ENCODE results near the gene TMPRSS13.

TMPRSS13 gene

DNA sequence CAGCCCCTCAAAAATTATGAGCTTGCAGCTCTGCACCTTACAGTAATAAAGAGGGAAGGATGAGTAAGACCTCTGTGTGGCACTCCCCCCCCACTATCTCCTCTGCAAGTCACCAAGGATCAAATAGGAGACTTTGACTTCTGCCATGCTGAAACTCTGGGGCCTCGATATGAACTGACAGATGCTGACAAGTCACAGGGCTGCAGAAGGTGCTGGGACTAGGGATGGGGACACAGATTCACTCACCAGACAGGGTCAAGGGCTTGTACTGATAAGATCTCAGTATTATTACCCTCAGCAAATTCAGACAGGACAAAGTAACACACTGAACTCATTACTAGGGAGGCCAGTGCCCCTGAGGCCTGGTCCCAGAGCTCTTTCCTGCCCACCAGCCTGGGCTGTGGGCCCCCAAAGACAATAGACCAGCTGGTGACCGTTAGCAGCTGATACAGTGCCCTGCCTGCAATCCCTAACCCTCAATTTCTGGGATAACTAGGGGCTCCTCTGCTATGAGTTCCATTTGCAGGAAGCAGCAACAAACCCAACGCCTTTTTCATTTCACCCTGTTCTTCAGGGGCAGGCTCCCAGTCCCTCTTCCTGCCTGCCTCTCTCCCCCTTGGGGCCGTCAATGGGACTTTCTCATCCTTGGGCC, 20.1 kb downstream of the TMPRSS13 start (continued):
- TF ChIP-seq, protein P1, sequence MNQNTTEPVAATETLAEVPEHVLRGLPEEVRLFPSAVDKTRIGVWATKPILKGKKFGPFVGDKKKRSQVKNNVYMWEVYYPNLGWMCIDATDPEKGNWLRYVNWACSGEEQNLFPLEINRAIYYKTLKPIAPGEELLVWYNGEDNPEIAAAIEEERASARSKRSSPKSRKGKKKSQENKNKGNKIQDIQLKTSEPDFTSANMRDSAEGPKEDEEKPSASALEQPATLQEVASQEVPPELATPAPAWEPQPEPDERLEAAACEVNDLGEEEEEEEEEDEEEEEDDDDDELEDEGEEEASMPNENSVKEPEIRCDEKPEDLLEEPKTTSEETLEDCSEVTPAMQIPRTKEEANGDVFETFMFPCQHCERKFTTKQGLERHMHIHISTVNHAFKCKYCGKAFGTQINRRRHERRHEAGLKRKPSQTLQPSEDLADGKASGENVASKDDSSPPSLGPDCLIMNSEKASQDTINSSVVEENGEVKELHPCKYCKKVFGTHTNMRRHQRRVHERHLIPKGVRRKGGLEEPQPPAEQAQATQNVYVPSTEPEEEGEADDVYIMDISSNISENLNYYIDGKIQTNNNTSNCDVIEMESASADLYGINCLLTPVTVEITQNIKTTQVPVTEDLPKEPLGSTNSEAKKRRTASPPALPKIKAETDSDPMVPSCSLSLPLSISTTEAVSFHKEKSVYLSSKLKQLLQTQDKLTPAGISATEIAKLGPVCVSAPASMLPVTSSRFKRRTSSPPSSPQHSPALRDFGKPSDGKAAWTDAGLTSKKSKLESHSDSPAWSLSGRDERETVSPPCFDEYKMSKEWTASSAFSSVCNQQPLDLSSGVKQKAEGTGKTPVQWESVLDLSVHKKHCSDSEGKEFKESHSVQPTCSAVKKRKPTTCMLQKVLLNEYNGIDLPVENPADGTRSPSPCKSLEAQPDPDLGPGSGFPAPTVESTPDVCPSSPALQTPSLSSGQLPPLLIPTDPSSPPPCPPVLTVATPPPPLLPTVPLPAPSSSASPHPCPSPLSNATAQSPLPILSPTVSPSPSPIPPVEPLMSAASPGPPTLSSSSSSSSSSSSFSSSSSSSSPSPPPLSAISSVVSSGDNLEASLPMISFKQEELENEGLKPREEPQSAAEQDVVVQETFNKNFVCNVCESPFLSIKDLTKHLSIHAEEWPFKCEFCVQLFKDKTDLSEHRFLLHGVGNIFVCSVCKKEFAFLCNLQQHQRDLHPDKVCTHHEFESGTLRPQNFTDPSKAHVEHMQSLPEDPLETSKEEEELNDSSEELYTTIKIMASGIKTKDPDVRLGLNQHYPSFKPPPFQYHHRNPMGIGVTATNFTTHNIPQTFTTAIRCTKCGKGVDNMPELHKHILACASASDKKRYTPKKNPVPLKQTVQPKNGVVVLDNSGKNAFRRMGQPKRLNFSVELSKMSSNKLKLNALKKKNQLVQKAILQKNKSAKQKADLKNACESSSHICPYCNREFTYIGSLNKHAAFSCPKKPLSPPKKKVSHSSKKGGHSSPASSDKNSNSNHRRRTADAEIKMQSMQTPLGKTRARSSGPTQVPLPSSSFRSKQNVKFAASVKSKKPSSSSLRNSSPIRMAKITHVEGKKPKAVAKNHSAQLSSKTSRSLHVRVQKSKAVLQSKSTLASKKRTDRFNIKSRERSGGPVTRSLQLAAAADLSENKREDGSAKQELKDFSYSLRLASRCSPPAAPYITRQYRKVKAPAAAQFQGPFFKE (tag by site-specific recombination; IDR thresholded peaks at IDR 0.05; ENCODE audit: borderline replicate concordance), result no peak
- TF ChIP-seq ZEB2 (tag by site-specific recombination; IDR thresholded peaks at IDR 0.05), result no peak
- TF ChIP-seq ZNF2 (tag by site-specific recombination; IDR thresholded peaks at IDR 0.05), result no peak
- TF ChIP-seq, protein P2, sequence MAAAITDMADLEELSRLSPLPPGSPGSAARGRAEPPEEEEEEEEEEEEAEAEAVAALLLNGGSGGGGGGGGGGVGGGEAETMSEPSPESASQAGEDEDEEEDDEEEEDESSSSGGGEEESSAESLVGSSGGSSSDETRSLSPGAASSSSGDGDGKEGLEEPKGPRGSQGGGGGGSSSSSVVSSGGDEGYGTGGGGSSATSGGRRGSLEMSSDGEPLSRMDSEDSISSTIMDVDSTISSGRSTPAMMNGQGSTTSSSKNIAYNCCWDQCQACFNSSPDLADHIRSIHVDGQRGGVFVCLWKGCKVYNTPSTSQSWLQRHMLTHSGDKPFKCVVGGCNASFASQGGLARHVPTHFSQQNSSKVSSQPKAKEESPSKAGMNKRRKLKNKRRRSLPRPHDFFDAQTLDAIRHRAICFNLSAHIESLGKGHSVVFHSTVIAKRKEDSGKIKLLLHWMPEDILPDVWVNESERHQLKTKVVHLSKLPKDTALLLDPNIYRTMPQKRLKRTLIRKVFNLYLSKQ (tag by site-specific recombination; IDR thresholded peaks at IDR 0.05; ENCODE audit: borderline replicate concordance), result no peak
- TF ChIP-seq ZNF266 (tag by site-specific recombination; IDR thresholded peaks at IDR 0.05; ENCODE audit: low read depth), result no peak

DNA sequence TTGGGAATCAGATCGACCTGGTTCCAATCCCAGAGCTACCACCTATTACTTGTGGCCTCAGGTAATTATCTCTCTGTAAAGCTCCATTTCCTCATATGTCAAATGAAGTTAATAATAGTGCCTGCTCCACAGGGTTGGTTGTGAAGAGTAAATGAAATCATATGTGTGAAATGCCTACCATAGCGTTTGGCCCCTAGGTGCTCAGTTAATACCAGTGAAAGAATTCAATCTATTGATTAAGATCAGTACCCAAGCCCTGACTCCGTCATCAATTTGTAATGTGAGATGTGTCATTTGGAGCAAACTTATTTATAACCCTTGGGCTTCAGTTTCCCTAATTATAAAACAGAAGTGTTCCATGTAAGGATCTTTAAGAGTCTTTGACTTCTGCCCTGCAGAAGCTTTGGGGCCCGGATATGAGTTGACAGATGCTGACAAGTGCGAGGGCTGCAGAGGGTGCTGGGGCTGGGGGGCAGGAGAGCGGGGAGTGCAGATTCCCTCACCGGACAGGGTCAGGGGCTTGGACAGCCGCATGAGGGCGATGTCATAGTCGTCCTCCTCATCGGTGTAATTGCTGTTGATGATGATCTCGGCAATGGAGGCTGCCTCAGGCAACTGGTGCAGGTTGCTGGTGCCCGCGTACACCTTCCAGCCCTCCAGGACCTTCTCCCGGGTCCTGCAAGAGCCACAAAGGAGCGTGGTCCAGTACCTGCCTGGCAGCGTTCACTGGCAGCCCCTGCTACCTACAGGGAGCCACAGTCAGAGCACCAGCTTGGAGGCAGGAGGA, 20.9 kb downstream of the TMPRSS13 start:
- Histone ChIP-seq H3K9me3 (ENCODE audit: control insufficient read depth, insufficient read depth, low read depth, low read length) (no peaks in the 10 kb centered on the region), H3K27ac (ENCODE audit: extremely low read depth, low read depth, low read length) (no peak overlapping the region), H3K4me3 (ENCODE audit: low read depth, low read length) (no peak overlapping the region), H3K4me1 (ENCODE audit: control insufficient read depth, insufficient read depth, low read length) (no peaks in the 10 kb centered on the region), H3K36me3 (ENCODE audit: control insufficient read depth in 2 of 2, insufficient read depth in 1 of 2, low read length in 2 of 2) (no peaks in the 10 kb centered on the region)
- ChIA-PET CTCF (interaction anchor here (0.6 to 2.3 kb wide), 8 partner anchors 25 to 264 kb away, joined by 3 to 16 read pairs (median 3); no protein-coding TSS in a partner anchor), POLR2A (interaction anchor here (1.3 kb wide), 1 partner anchor 32 kb away, joined by 9 read pairs; the partner anchor contains the start of gene FXYD6)
- TF ChIP-seq ZNF37A (tag by site-specific recombination; IDR thresholded peaks at IDR 0.05), result no peak

DNA sequence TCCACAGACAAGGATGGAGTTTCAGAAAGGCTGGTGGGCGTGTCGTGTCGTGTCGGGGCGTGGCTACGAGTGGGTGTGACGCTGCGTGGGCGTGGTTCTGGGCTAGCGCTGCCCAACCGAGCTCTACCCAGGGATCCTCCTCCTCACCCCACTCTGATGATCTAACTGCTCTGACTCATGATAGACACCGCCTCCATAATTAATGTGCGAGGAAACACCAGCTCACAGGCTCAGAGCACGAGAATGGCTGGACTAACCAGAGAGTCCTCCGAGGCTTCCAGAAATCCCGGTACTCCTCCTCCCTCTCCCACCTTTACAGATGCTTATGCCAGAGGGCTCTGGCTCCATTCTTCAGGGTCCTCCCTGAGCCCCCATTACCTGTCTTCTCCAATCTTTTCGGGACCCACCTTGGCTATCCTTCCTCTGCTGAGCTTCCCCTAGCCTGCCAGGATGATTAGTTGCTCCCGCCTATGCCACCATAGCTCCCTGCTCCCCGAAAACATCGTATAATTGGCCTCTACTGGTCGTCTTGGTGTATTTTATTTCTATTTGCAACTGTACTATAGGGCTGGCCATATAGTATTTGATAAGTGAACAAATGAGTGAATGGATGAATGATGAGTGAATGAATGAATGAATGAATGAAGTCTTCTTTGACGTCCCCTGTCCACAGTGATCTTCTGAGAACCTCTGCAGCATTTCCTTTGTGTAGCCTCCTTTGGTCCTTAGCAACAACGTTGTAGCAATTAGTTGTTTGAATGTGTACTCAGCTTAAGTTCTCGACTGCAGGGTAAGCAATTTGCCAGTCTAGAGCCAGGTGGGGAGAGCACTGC, 21.7 kb downstream of the TMPRSS13 start:
- ChIA-PET CTCF (interaction anchor here (0.6 to 2.3 kb wide), 11 partner anchors 11 to 145 kb away, joined by 3 to 16 read pairs (median 3); no protein-coding TSS in a partner anchor), POLR2A (interaction anchor here (0.8 to 1.3 kb wide), 4 partner anchors 30 to 39 kb away, joined by 3 to 9 read pairs (median 4); partner anchors contain the start of gene FXYD6)
- no peak overlapping the region for H3K4me3 ChIP-seq (ENCODE audit: low read depth, low read length)
- H3K27ac ChIP-seq (ENCODE audit: extremely low read depth, low read depth, low read length), result no peak overlapping the region
- H3K9me3 ChIP-seq (ENCODE audit: control insufficient read depth, insufficient read depth, low read depth, low read length), result no peaks in the 10 kb centered on the region
- H3K36me3 ChIP-seq (ENCODE audit: control insufficient read depth in 2 of 2, insufficient read depth in 1 of 2, low read length in 2 of 2), result no peaks in the 10 kb centered on the region
- H3K4me1 ChIP-seq (ENCODE audit: control insufficient read depth, insufficient read depth, low read length), result no peaks in the 10 kb centered on the region
- TF ChIP-seq, protein P3, sequence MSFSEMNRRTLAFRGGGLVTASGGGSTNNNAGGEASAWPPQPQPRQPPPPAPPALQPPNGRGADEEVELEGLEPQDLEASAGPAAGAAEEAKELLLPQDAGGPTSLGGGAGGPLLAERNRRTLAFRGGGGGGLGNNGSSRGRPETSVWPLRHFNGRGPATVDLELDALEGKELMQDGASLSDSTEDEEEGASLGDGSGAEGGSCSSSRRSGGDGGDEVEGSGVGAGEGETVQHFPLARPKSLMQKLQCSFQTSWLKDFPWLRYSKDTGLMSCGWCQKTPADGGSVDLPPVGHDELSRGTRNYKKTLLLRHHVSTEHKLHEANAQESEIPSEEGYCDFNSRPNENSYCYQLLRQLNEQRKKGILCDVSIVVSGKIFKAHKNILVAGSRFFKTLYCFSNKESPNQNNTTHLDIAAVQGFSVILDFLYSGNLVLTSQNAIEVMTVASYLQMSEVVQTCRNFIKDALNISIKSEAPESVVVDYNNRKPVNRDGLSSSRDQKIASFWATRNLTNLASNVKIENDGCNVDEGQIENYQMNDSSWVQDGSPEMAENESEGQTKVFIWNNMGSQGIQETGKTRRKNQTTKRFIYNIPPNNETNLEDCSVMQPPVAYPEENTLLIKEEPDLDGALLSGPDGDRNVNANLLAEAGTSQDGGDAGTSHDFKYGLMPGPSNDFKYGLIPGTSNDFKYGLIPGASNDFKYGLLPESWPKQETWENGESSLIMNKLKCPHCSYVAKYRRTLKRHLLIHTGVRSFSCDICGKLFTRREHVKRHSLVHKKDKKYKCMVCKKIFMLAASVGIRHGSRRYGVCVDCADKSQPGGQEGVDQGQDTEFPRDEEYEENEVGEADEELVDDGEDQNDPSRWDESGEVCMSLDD (tag by site-specific recombination; IDR thresholded peaks at IDR 0.05), result no peak
- TF ChIP-seq SP7 (tag by site-specific recombination; IDR thresholded peaks at IDR 0.05) (peak; percentile 74), ZNF629 (tag by site-specific recombination; IDR thresholded peaks at IDR 0.05) (peak; percentile 72), ZNF202 (tag by site-specific recombination; IDR thresholded peaks at IDR 0.05; ENCODE audit: borderline replicate concordance) (no peak), KLF8 (tag by site-specific recombination; IDR thresholded peaks at IDR 0.05) (peak; percentile 93), ZEB2 (tag by site-specific recombination; IDR thresholded peaks at IDR 0.05) (peak; percentile 20; the same call in 1 of the 2 replicates), ZNF248 (tag by site-specific recombination; IDR thresholded peaks at IDR 0.05) (no peak), ZSCAN23 (tag by site-specific recombination; IDR thresholded peaks at IDR 0.05) (no peak)
- TF ChIP-seq, protein P4, sequence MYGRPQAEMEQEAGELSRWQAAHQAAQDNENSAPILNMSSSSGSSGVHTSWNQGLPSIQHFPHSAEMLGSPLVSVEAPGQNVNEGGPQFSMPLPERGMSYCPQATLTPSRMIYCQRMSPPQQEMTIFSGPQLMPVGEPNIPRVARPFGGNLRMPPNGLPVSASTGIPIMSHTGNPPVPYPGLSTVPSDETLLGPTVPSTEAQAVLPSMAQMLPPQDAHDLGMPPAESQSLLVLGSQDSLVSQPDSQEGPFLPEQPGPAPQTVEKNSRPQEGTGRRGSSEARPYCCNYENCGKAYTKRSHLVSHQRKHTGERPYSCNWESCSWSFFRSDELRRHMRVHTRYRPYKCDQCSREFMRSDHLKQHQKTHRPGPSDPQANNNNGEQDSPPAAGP (tag by site-specific recombination; IDR thresholded peaks at IDR 0.05), result 0 out of 2 replicates have a peak, but pooled peaks have one; percentile 29
- TF ChIP-seq, protein P5, sequence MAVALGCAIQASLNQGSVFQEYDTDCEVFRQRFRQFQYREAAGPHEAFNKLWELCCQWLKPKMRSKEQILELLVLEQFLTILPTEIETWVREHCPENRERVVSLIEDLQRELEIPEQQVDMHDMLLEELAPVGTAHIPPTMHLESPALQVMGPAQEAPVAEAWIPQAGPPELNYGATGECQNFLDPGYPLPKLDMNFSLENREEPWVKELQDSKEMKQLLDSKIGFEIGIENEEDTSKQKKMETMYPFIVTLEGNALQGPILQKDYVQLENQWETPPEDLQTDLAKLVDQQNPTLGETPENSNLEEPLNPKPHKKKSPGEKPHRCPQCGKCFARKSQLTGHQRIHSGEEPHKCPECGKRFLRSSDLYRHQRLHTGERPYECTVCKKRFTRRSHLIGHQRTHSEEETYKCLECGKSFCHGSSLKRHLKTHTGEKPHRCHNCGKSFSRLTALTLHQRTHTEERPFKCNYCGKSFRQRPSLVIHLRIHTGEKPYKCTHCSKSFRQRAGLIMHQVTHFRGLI (tag by site-specific recombination; IDR thresholded peaks at IDR 0.05), result peak; percentile 65; the same call in 1 of the 2 replicates

Data from HEK293 (cell line).